HCT116 (cell line): ENCODE results near the gene ACBD4. TPM values are rescaled to one million over a fixed set of nuclear protein-coding genes. Genes with fewer than 3 reads are reported as not detected.

Experiments
- ATAC-seq: fragments of 200-7000 bp; cut with Tn5 transposase; 2 replicates; pipeline ENCODE4 v1.9.1; 2020; ENCODE audit warnings: mild to moderate bottlenecking, moderate library complexity
- BruUV-seq: library from RNA; stranded (reverse); fragments of 400-500 nt; replicated peaks from 2 replicates; lab custom pipeline; 2021; lab: Mats Ljungman, UMichigan
- CTCF ChIA-PET: fragments of 300-600 bp; sonication (Branson Sonifier 250); formaldehyde crosslinking; loops from one replicate; lab custom pipeline; 2021; ENCODE audit warnings: antibody characterized with exemption; lab: Charles Lee
- POLR2A ChIA-PET: fragments of 300-600, 350-600 bp; sonication (Branson Sonifier 250); formaldehyde crosslinking; loops from one replicate; lab custom pipeline; 2021; ENCODE audit warnings: antibody characterized with exemption; lab: Charles Lee
- RAD21 ChIA-PET, 2 experiments: fragments of 300-600 bp; sonication (Branson Sonifier 250); formaldehyde crosslinking; loops; one replicate each; lab custom pipeline; 2023; ENCODE audit warnings: low total read pairs in 2 of 2; ENCODE audit not compliant: uncharacterized antibody in 2 of 2, unreplicated experiment in 2 of 2, low non-redundant PET in 1 of 2; lab: Charles Lee
- DNase-seq: peaks from one replicate; pipeline ENCODE4 v3.0.0-alpha.2; 2010; ENCODE audit warnings: low read depth, low spot score
- H2AFZ ChIP-seq: fragments of 200-600 bp; shearing (Covaris generic), sonication (generic); 2 replicates; pipeline ENCODE4 v1.6.1; 2017; ENCODE audit warnings: low read depth, mixed run types, mixed read lengths, antibody characterized with exemption, low read length; ENCODE audit not compliant: poor library complexity, severe bottlenecking
- H3K27ac ChIP-seq: 2 replicates; pipeline ENCODE4 v1.5.1; 2012; ENCODE audit warnings: low read depth, low read length
- H3K27me3 ChIP-seq: fragments of 200-600 bp; sonication (generic); 2 replicates; pipeline ENCODE4 v1.6.1; 2016; ENCODE audit warnings: mixed run types, low read length, mixed read lengths; ENCODE audit not compliant: insufficient read depth
- H3K36me3 ChIP-seq, 2 experiments: fragments of 200-500 bp in 1 of 2; fragments of 200-600 bp in 1 of 2; sonication (Bioruptor generic) in 1 of 2; sonication (generic) in 1 of 2; 2 replicates each; pipeline versions ENCODE4 v1.5.1 to v1.6.1; 2014 to 2016; ENCODE audit warnings: low read length in 2 of 2, inconsistent platforms in 1 of 2, mixed read lengths in 1 of 2, mixed run types in 1 of 2; ENCODE audit not compliant: insufficient read depth in 2 of 2, control insufficient read depth in 1 of 2
- H3K4me1 ChIP-seq, 2 experiments: fragments of 200-600 bp in 1 of 2; sonication (generic) in 1 of 2; 2 replicates each; pipeline versions ENCODE4 v1.5.1 to v1.6.1; 2012 to 2017; ENCODE audit warnings: low read length in 2 of 2, inconsistent platforms in 1 of 2, mild to moderate bottlenecking in 1 of 2, mixed read lengths in 1 of 2, mixed run types in 1 of 2, moderate library complexity in 1 of 2; ENCODE audit not compliant: insufficient read depth in 2 of 2, control insufficient read depth in 1 of 2
- H3K4me2 ChIP-seq: fragments of 200-600 bp; sonication (generic); 2 replicates; pipeline ENCODE4 v1.6.1; 2017; ENCODE audit warnings: mixed run types, low read length, mixed read lengths
- H3K4me3 ChIP-seq, 2 experiments: fragments of 200-600 bp in 1 of 2; sonication (generic) in 1 of 2; replicated peaks in 1 of 2; 2 replicates each; pipeline ENCODE4 v1.5.1; 2011 to 2016; ENCODE audit warnings: low read length in 2 of 2, control low read depth in 1 of 2, low read depth in 1 of 2, mild to moderate bottlenecking in 1 of 2, mixed read lengths in 1 of 2, mixed run types in 1 of 2
- H3K79me2 ChIP-seq: fragments of 200-600 bp; sonication (generic); 2 replicates; pipeline ENCODE4 v1.6.1; 2017; ENCODE audit warnings: mild to moderate bottlenecking, mixed run types, low read length, moderate library complexity, mixed read lengths; ENCODE audit not compliant: insufficient read depth
- H3K9ac ChIP-seq: fragments of 200-600 bp; sonication (generic); 2 replicates; pipeline ENCODE4 v1.6.1; 2016; ENCODE audit warnings: low read length, mixed read lengths
- H3K9me2 ChIP-seq: fragments of 200-600 bp; sonication (generic), shearing (Covaris generic); 2 replicates; pipeline ENCODE4 v1.6.1; 2017; ENCODE audit warnings: mixed run types, mild to moderate bottlenecking, moderate library complexity; ENCODE audit not compliant: insufficient read depth
- H3K9me3 ChIP-seq, 2 experiments: fragments of 200-500 bp in 1 of 2; fragments of 200-600 bp in 1 of 2; sonication (Bioruptor generic) in 1 of 2; sonication (generic) in 1 of 2; 2 replicates each; pipeline ENCODE4 v1.6.1; 2014 to 2017; ENCODE audit warnings: low read length in 2 of 2, mixed read lengths in 2 of 2, inconsistent platforms in 1 of 2, low read depth in 1 of 2, mild to moderate bottlenecking in 1 of 2, mixed run types in 1 of 2, moderate library complexity in 1 of 2; ENCODE audit not compliant: control insufficient read depth in 1 of 2, insufficient read depth in 1 of 2
- H4K20me1 ChIP-seq: fragments of 200-600 bp; sonication (generic), shearing (Covaris generic); 2 replicates; pipeline ENCODE4 v1.6.1; 2017; ENCODE audit warnings: mixed run types, mild to moderate bottlenecking, moderate library complexity; ENCODE audit not compliant: insufficient read depth
- ATF3 ChIP-seq: IDR thresholded peaks from 2 replicates; pipeline ENCODE4 v1.6.1; 2012
- CBX3 ChIP-seq: IDR thresholded peaks from 2 replicates; pipeline ENCODE4 v1.6.1; 2012; ENCODE audit warnings: low read depth
- CTCF ChIP-seq, 3 experiments: fragments of 200-600 bp in 1 of 3; sonication (generic) in 1 of 3; IDR thresholded peaks in 2 of 3; conservative IDR thresholded peaks in 1 of 3; 2 replicates each; pipeline ENCODE4 v1.5.1; 2012 to 2017; ENCODE audit warnings: low read depth in 2 of 3, low read length in 2 of 3, antibody characterized with exemption in 1 of 3, borderline replicate concordance in 1 of 3, control low read depth in 1 of 3, mild to moderate bottlenecking in 1 of 3, mixed read lengths in 1 of 3, mixed run types in 1 of 3, moderate library complexity in 1 of 3; ENCODE audit not compliant: insufficient read depth in 1 of 3
- ELF1 ChIP-seq: IDR thresholded peaks from 2 replicates; pipeline ENCODE4 v1.6.1; 2012; ENCODE audit warnings: low read depth, borderline replicate concordance
- EZH2 ChIP-seq: fragments of 200-600 bp; sonication (generic); IDR thresholded peaks from 2 replicates; pipeline ENCODE4 v1.6.1; 2017; ENCODE audit warnings: antibody characterized with exemption, mixed run types
- FOSL1 ChIP-seq: IDR thresholded peaks from 2 replicates; pipeline ENCODE4 v1.6.1; 2012; ENCODE audit warnings: low read depth
- MAX ChIP-seq: IDR thresholded peaks from 2 replicates; pipeline ENCODE4 v1.6.1; 2012
- POLR2AphosphoS5 ChIP-seq: IDR thresholded peaks from 2 replicates; pipeline ENCODE4 v1.6.1; 2011; ENCODE audit warnings: mild to moderate bottlenecking, low read depth, low read length, moderate library complexity
- RAD21 ChIP-seq: IDR thresholded peaks from 2 replicates; pipeline ENCODE4 v1.6.1; 2012; ENCODE audit warnings: low read depth, mild to moderate bottlenecking
- SP1 ChIP-seq: IDR thresholded peaks from 2 replicates; pipeline ENCODE4 v1.6.1; 2012; ENCODE audit warnings: low read depth
- SRF ChIP-seq: IDR thresholded peaks from 2 replicates; pipeline ENCODE4 v1.6.1; 2012; ENCODE audit warnings: low read depth
- TCF7L2 ChIP-seq: IDR thresholded peaks from 2 replicates; pipeline ENCODE4 v1.7.0; 2011; ENCODE audit warnings: borderline replicate concordance, inconsistent platforms; ENCODE audit not compliant: insufficient read depth, insufficient read length; ENCODE audit errors: extremely low read depth
- YY1 ChIP-seq: IDR thresholded peaks from 2 replicates; pipeline ENCODE4 v1.6.1; 2011; ENCODE audit warnings: low read length, low read depth, moderate library complexity, mild to moderate bottlenecking; ENCODE audit not compliant: insufficient replicate concordance; ENCODE audit errors: extremely low read depth
- ZBTB33 ChIP-seq: IDR thresholded peaks from 2 replicates; pipeline ENCODE4 v1.6.1; 2011; ENCODE audit warnings: mild to moderate bottlenecking, low read length, moderate library complexity; ENCODE audit not compliant: insufficient replicate concordance; ENCODE audit errors: extremely low read depth
- ZNF274 ChIP-seq: fragments of 200-500 bp; sonication (Bioruptor generic); IDR thresholded peaks from 2 replicates; pipeline ENCODE4 v1.6.1; 2014; ENCODE audit warnings: mild to moderate bottlenecking, low read depth, low read length, inconsistent platforms
- intact Hi-C: fragments of 100-400 bp; cut with micrococcal nuclease; formaldehyde crosslinking; loops from 2 replicates; pipeline ENCODE4 v1.10.0; 2022
- total RNA-seq: library from RNA; stranded (reverse); gene quantifications from one replicate; pipeline ENCODE4 v1.2.1, GENCODE V29; 2021; ENCODE audit not compliant: unreplicated experiment

ACBD4 gene
- total RNA-seq, 1 experiment from 2014 or later, result 13.6 TPM

- TF ChIP-seq ZBTB33 (no peak), RAD21 (no peak), YY1 (no peak), TCF7L2 (no peak), ATF3 (no peak), EZH2 (no peak)
These were observed 49.1 kb upstream of the ACBD4 start (continued) for GRCh38 chr17:45086391-45086790.

- Histone ChIP-seq H3K4me3 (no peak overlapping the region), H3K27ac (no peak overlapping the region), H3K27me3 (no peaks in the 10 kb centered on the region), H3K79me2 (peaks cover 11% of the 10 kb centered on the region; the same call in 1 of the 2 replicates), H4K20me1 (peaks cover 4% of the 10 kb centered on the region; the same call in 1 of the 2 replicates), H3K9me2 (no peaks in the 10 kb centered on the region), H3K9me3 (no peaks in the 10 kb centered on the region), H3K36me3 (peaks cover 55 to 57% of the 10 kb centered on the region in 2 experiments), H2AFZ (no peak overlapping the region), H3K9ac (no peak overlapping the region), H3K4me2 (no peak overlapping the region), H3K4me1 (peaks cover under 1 to 8% of the 10 kb centered on the region in 2 experiments)
- ChIA-PET CTCF (interaction anchor here (1.4 kb wide), 1 partner anchor 12 kb away, joined by 3 read pairs; no protein-coding TSS in a partner anchor), RAD21 (no interaction called here), POLR2A (no interaction called here)
- no peak for DNase-seq
- no TSS peak for BruUV-seq
- intact Hi-C loops, result no loop called here
- no peak for ATAC-seq
- TF ChIP-seq POLR2AphosphoS5 (no peak), SP1 (no peak), ELF1 (no peak), MAX (no peak), CBX3 (no peak), YY1 (no peak), ZNF274 (no peak), FOSL1 (no peak), ZBTB33 (no peak), ATF3 (no peak), CTCF (IDR thresholded peaks at IDR 0.05 in 2 of 3, conservative IDR thresholded peaks at IDR 0.05 in 1 of 3; ENCODE audit: borderline replicate concordance in 1 of 3, insufficient read depth in 1 of 3, low read depth in 2 of 3, low read length in 2 of 3) (no peak), SRF (no peak)
- TF ChIP-seq, all 23 proteins: peak for 0
These were observed 48.5 kb upstream of the ACBD4 start for GRCh38 chr17:45086865-45087503.
